Central memory CD8-positive, alpha-beta T cell (primary cell): ENCODE measurements around the gene C1QTNF1.

Experiments used
- ATAC-seq: fragments of 150-1000 bp; cut with Tn5 transposase; replicated peaks from 2 replicates; pipeline ENCODE4 v1.10.0; 2022; ENCODE audit warnings: mild to moderate bottlenecking, moderate FRiP score, moderate number of reproducible peaks; ENCODE audit not compliant: poor library complexity, severe bottlenecking; ENCODE audit errors: extremely low read depth
- DNase-seq, 2 donors: peaks; one replicate each; pipeline ENCODE4 v3.0.0; 2021; ENCODE audit warnings: low spot score in 2 of 2
- H3K27ac Mint-ChIP-seq: one replicate; pipeline ENCODE4 v1.8.0; 2022; ENCODE audit warnings: low read depth, mild to moderate bottlenecking, moderate library complexity, mixed read lengths
- H3K27me3 Mint-ChIP-seq: one replicate; pipeline ENCODE4 v1.8.0; 2022; ENCODE audit warnings: mixed read lengths
- H3K36me3 Mint-ChIP-seq: one replicate; pipeline ENCODE4 v1.8.0; 2022; ENCODE audit warnings: mild to moderate bottlenecking, moderate library complexity, mixed read lengths; ENCODE audit not compliant: insufficient read depth
- H3K4me1 Mint-ChIP-seq: one replicate; pipeline ENCODE4 v1.8.0; 2022; ENCODE audit warnings: mixed read lengths
- H3K4me3 Mint-ChIP-seq: one replicate; pipeline ENCODE4 v1.8.0; 2022; ENCODE audit warnings: mild to moderate bottlenecking, moderate library complexity, mixed read lengths
- H3K9me3 Mint-ChIP-seq: one replicate; pipeline ENCODE4 v1.8.0; 2022; ENCODE audit warnings: mixed read lengths

Gene C1QTNF1

GRCh38 chr17:79023886-79024771, at the start of gene C1QTNF1:
TSS of gene C1QTNF1 (plus strand) at chr17:79024169. CDS start at chr17:79043969, 19,800 bp downstream.
- H3K27ac Mint-ChIP-seq = no peak within 1 kb of the TSS

GRCh38 chr17:78974635-78975591, 49.1 kb upstream of the C1QTNF1 start:
- Mint-ChIP-seq H3K4me1 (peaks cover 17% of the 10 kb centered on the region), H3K27ac (no peak overlapping the region), H3K27me3 (no peaks in the 10 kb centered on the region), H3K9me3 (no peaks in the 10 kb centered on the region), H3K4me3 (no peak overlapping the region), H3K36me3 (peaks cover 6% of the 10 kb centered on the region)
- DNase-seq (no peak), ATAC-seq (no peak)

More at GRCh38 chr17:79023886-79024771, at the start of gene C1QTNF1:
- Mint-ChIP-seq H3K4me1 (peaks cover 10% of the 10 kb centered on the region), H3K27me3 (peaks cover 60% of the 10 kb centered on the region), H3K9me3 (no peaks in the 10 kb centered on the region), H3K4me3 (peak within 1 kb of the TSS; percentile 79), H3K36me3 (no peaks in the 10 kb centered on the region)
- no peak for DNase-seq
- peak; percentile 68 for ATAC-seq

- peaks cover 9% of the 10 kb centered on the region for H3K4me1 Mint-ChIP-seq
- H3K27me3 Mint-ChIP-seq = no peaks in the 10 kb centered on the region
- no peak for DNase-seq
- peaks cover 6% of the 10 kb centered on the region for H3K36me3 Mint-ChIP-seq
- ATAC-seq = no peak
- H3K27ac Mint-ChIP-seq = peak overlapping the region; percentile 70
- peak overlapping the region; percentile 69 for H3K4me3 Mint-ChIP-seq
- H3K9me3 Mint-ChIP-seq = no peaks in the 10 kb centered on the region
Observed at GRCh38 chr17:78976907-78977680, 46.9 kb upstream of the C1QTNF1 start.

- ATAC-seq (no peak), DNase-seq (no peak)
- Mint-ChIP-seq H3K4me1 (peaks cover 9% of the 10 kb centered on the region), H3K27me3 (no peaks in the 10 kb centered on the region), H3K27ac (peak overlapping the region; percentile 70), H3K36me3 (peaks cover 6% of the 10 kb centered on the region), H3K4me3 (peak overlapping the region; percentile 69), H3K9me3 (no peaks in the 10 kb centered on the region)
Observed at GRCh38 chr17:78977681-78977943, 46.4 kb upstream of the C1QTNF1 start.

- no peaks in the 10 kb centered on the region for H3K9me3 Mint-ChIP-seq
- ATAC-seq (no peak), DNase-seq (no peak)
- peaks cover 6% of the 10 kb centered on the region for H3K36me3 Mint-ChIP-seq
- peaks cover 9% of the 10 kb centered on the region for H3K4me1 Mint-ChIP-seq
- no peaks in the 10 kb centered on the region for H3K27me3 Mint-ChIP-seq
- H3K27ac Mint-ChIP-seq = peak overlapping the region; percentile 70
- peak overlapping the region; percentile 69 for H3K4me3 Mint-ChIP-seq
Observed at GRCh38 chr17:78977997-78978973, 45.7 kb upstream of the C1QTNF1 start.

- Mint-ChIP-seq H3K36me3 (peaks cover 6% of the 10 kb centered on the region), H3K27me3 (no peaks in the 10 kb centered on the region), H3K27ac (no peak within 1 kb of the TSS), H3K4me1 (peaks cover 9% of the 10 kb centered on the region), H3K9me3 (no peaks in the 10 kb centered on the region), H3K4me3 (peak within 1 kb of the TSS; percentile 69)
- DNase-seq = no peak
- ATAC-seq = peak; percentile 62
Observed at GRCh38 chr17:78979780-78980623, 44.0 kb upstream of the C1QTNF1 start, which contains the start of gene LGALS3BP. TSS of gene LGALS3BP (minus strand) at chr17:78979923. CDS start at chr17:78977191, 2,732 bp downstream.

- no peak for ATAC-seq
- no peak overlapping the region for H3K4me3 Mint-ChIP-seq
- H3K4me1 Mint-ChIP-seq = peaks cover 9% of the 10 kb centered on the region
- H3K27me3 Mint-ChIP-seq = no peaks in the 10 kb centered on the region
- no peak overlapping the region for H3K27ac Mint-ChIP-seq
- H3K36me3 Mint-ChIP-seq = peaks cover 6% of the 10 kb centered on the region
- no peak for DNase-seq
- H3K9me3 Mint-ChIP-seq = no peaks in the 10 kb centered on the region
Observed at GRCh38 chr17:78980624-78980972, 43.4 kb upstream of the C1QTNF1 start.

- Mint-ChIP-seq H3K27me3 (no peaks in the 10 kb centered on the region), H3K4me1 (peaks cover 14% of the 10 kb centered on the region), H3K36me3 (peaks cover 3% of the 10 kb centered on the region), H3K9me3 (no peaks in the 10 kb centered on the region), H3K27ac (no peak overlapping the region), H3K4me3 (no peak overlapping the region)
- DNase-seq = no peak
- ATAC-seq = no peak
Observed at GRCh38 chr17:78981010-78981888, 42.7 kb upstream of the C1QTNF1 start.

GRCh38 chr17:78985395-78985794, 38.6 kb upstream of the C1QTNF1 start:
- H3K27me3 Mint-ChIP-seq = no peaks in the 10 kb centered on the region
- H3K27ac Mint-ChIP-seq = no peak overlapping the region
- H3K4me3 Mint-ChIP-seq = no peak overlapping the region
- DNase-seq = no peak
- H3K9me3 Mint-ChIP-seq = no peaks in the 10 kb centered on the region
- H3K36me3 Mint-ChIP-seq = peaks cover 2% of the 10 kb centered on the region
- ATAC-seq = no peak
- H3K4me1 Mint-ChIP-seq = peaks cover 12% of the 10 kb centered on the region

GRCh38 chr17:78986048-78986648, 37.8 kb upstream of the C1QTNF1 start:
- DNase-seq (no peak), ATAC-seq (no peak)
- Mint-ChIP-seq H3K36me3 (peaks cover 5% of the 10 kb centered on the region), H3K4me1 (peaks cover 12% of the 10 kb centered on the region), H3K27me3 (no peaks in the 10 kb centered on the region), H3K27ac (no peak overlapping the region), H3K4me3 (no peak overlapping the region), H3K9me3 (no peaks in the 10 kb centered on the region)
